HEK293T (cell line): ENCODE data around the gene ZGPAT.

Source experiments
- CTCF ChIA-PET: fragments of 350-600 bp; formaldehyde crosslinking; extraction: SDS; loops from one replicate; lab custom pipeline; 2021; ENCODE audit warnings: antibody characterized with exemption, inconsistent platforms; lab: Yijun Ruan, JAX
- POLR2A ChIA-PET: fragments of 350-600 bp; formaldehyde crosslinking; extraction: SDS; loops from one replicate; lab custom pipeline; 2020; ENCODE audit warnings: antibody characterized with exemption, inconsistent platforms; lab: Yijun Ruan, JAX
- DNase-seq: peaks from one replicate; pipeline ENCODE4 v3.0.0; 2012; ENCODE audit warnings: mixed read lengths; ENCODE audit errors: extremely low spot score
- ARNT ChIP-seq: fragments of 450-650 bp; IDR thresholded peaks from 2 replicates; pipeline ENCODE4 v1.6.1; 2017; ENCODE audit warnings: mild to moderate bottlenecking
- BHLHE40 ChIP-seq: fragments of 450-650 bp; IDR thresholded peaks from 2 replicates; pipeline ENCODE4 v1.6.1; 2016; ENCODE audit warnings: mild to moderate bottlenecking, moderate library complexity, borderline replicate concordance
- CTBP1 ChIP-seq: fragments of 450-650 bp; IDR thresholded peaks from 2 replicates; pipeline ENCODE4 v1.6.1; 2016; ENCODE audit warnings: borderline replicate concordance
- ELF4 ChIP-seq: fragments of 450-650 bp; IDR thresholded peaks from 2 replicates; pipeline ENCODE4 v1.6.1; 2017; ENCODE audit warnings: antibody characterized with exemption
- FOXA1 ChIP-seq: fragments of 450-650 bp; IDR thresholded peaks from 2 replicates; pipeline ENCODE4 v1.6.1; 2016; ENCODE audit warnings: mild to moderate bottlenecking
- FOXK2 ChIP-seq: fragments of 450-650 bp; IDR thresholded peaks from 2 replicates; pipeline ENCODE4 v1.6.1; 2016; ENCODE audit warnings: mild to moderate bottlenecking
- FOXM1 ChIP-seq: fragments of 450-650 bp; IDR thresholded peaks from 2 replicates; pipeline ENCODE4 v1.6.1; 2017; ENCODE audit warnings: mild to moderate bottlenecking, borderline replicate concordance
- HDGF ChIP-seq: fragments of 450-650 bp; IDR thresholded peaks from 2 replicates; pipeline ENCODE4 v1.6.1; 2017; ENCODE audit warnings: antibody characterized with exemption, borderline replicate concordance
- L3MBTL2 ChIP-seq: fragments of 450-650 bp; conservative IDR thresholded peaks from 2 replicates; pipeline ENCODE4 v1.6.1; 2016; ENCODE audit warnings: mild to moderate bottlenecking
- LEF1 ChIP-seq: fragments of 450-650 bp; IDR thresholded peaks from 2 replicates; pipeline ENCODE4 v1.6.1; 2017; ENCODE audit warnings: mild to moderate bottlenecking, borderline replicate concordance
- NFRKB ChIP-seq: fragments of 450-650 bp; IDR thresholded peaks from 2 replicates; pipeline ENCODE4 v1.6.1; 2016; ENCODE audit warnings: mild to moderate bottlenecking, moderate library complexity
- SP1 ChIP-seq: fragments of 450-650 bp; IDR thresholded peaks from 2 replicates; pipeline ENCODE4 v1.6.1; 2017
- SUZ12 ChIP-seq: fragments of 450-650 bp; IDR thresholded peaks from 2 replicates; pipeline ENCODE4 v1.6.1; 2016; ENCODE audit warnings: mild to moderate bottlenecking
- TARDBP ChIP-seq: fragments of 450-650 bp; IDR thresholded peaks from 2 replicates; pipeline ENCODE4 v1.6.1; 2016
- ZNF384 ChIP-seq: fragments of 450-650 bp; IDR thresholded peaks from 2 replicates; pipeline ENCODE4 v1.6.1; 2016
- TF ChIP-seq, protein P1 (sequence below): fragments of 450-650 bp; IDR thresholded peaks from 2 replicates; pipeline ENCODE4 v1.6.1; 2016

The ZGPAT gene

DNA sequence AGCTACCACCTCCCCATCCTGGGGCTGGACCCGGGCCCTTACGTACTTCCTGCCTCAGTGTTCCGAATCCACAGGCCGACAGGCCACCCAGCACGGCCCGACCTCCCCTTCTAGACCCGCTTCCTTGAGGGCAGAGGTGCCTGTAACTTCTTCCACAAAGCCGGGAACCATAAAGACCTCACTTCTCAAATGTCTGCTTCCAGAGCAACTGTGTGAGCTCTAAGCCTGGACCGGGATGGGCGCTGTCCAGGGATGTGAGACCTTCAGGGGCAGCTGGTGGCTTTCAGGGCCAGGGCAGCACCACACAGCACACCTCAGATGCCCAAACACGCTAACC is 41.1 kb downstream of the ZGPAT start:
- CTCF ChIA-PET, result no interaction called here
- POLR2A ChIA-PET, result no interaction called here
- no peak for DNase-seq
- TF ChIP-seq ZNF384 (no peak), L3MBTL2 (no peak), SUZ12 (no peak), SP1 (no peak), NFRKB (no peak), CTBP1 (no peak)

DNA sequence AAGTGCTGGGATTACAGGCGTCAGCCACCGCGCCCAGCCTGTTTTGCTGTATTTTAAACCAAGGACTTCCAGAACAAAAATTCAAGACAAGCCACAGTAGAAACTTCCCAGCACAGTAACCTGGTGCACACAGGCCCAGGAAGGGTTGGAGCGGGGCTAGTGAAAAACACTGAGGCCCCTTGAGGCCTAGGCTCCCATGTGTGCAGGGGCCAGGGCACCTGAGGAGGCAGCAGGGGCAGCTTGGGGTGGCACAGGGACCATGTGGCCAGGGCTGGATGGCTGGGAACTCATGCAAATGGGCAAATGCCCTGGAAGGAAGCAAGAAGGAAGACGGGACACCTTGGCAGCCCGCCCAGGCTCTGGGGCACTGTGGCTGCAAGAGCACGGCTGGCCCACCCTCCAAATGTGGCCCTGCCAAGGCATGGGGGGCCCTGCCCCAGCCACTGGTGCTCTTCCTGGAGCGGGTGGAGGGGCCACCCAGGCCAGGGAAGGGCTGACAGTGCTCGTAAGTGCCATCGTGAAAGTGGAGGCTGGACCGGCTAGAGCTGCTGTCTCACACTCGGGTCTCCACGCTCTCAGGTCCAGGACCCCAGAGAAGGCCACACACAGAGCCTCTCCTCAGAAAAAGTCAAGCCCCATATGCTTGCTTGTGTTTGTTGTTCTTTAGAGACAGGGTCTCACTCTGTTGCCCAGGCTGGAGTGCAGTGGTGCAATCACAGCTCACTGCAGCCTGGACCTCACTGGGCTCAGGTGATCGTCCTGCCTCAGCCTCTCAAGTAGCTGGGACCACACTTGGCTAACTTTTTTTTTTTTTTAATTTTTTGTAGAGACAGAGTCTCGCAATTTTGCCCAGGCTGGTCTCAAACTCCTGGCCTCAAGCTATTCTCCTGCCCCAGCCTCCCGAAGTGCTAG is 42.0 kb downstream of the ZGPAT start:
- CTCF ChIA-PET, result no interaction called here
- POLR2A ChIA-PET, result interaction anchor here (1.9 kb wide), 1 partner anchor 9 kb away, joined by 8 read pairs; no protein-coding TSS in a partner anchor
- TF ChIP-seq FOXA1 (no peak), TARDBP (no peak), LEF1 (no peak), ZNF384 (no peak), NFRKB (no peak), SUZ12 (no peak), SP1 (no peak), L3MBTL2 (no peak), ELF4 (no peak), CTBP1 (no peak), HDGF (no peak), FOXK2 (no peak), ARNT (no peak), FOXM1 (no peak), BHLHE40 (no peak)
- TF ChIP-seq, protein P1, sequence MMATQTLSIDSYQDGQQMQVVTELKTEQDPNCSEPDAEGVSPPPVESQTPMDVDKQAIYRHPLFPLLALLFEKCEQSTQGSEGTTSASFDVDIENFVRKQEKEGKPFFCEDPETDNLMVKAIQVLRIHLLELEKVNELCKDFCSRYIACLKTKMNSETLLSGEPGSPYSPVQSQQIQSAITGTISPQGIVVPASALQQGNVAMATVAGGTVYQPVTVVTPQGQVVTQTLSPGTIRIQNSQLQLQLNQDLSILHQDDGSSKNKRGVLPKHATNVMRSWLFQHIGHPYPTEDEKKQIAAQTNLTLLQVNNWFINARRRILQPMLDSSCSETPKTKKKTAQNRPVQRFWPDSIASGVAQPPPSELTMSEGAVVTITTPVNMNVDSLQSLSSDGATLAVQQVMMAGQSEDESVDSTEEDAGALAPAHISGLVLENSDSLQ, result no peak
- DNase-seq, result no peak

DNA sequence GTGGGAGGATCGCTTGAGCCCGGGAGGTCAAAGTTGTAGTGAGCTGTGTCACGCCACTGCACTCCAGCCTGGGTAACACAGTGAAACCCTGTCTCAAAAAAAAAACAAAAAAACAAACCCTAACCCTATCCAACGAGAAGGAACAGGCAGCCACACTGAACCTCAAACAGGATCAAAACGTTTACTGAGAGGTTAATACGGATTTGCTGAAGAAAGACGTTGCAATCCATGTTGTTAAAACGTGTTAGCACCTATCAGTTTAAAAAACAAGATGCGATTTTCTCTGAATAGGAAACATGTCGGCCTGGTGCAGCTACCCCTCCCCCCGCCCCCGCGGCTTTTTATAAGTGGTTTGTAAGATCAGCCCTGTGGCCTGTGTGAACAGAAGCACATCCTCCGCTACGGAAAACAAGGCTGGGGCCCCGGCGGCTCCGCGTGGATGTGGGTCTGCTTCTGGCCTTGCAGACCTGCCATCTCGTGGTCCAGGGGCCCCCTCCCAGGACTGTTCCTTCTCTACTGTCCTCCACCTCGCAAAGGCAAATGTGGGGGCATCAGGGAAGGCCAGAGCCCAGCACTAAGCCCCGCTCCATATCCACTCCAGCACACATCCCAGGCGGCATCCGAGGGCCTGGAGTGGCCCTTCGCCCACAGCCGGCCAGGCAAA is 43.1 kb downstream of the ZGPAT start:
- TF ChIP-seq ARNT, result no peak
- no peak for TF ChIP-seq HDGF
- TF ChIP-seq NFRKB, result no peak
- no peak for TF ChIP-seq ELF4
- no peak for TF ChIP-seq LEF1
- TF ChIP-seq ZNF384, result no peak
- TF ChIP-seq BHLHE40, result no peak
- TF ChIP-seq FOXM1, result no peak
- TF ChIP-seq, protein P1, result no peak
- no peak for TF ChIP-seq CTBP1
- CTCF ChIA-PET, result no interaction called here
- no peak for DNase-seq
- POLR2A ChIA-PET, result interaction anchor here (1.9 kb wide), 1 partner anchor 10 kb away, joined by 8 read pairs; no protein-coding TSS in a partner anchor

DNA sequence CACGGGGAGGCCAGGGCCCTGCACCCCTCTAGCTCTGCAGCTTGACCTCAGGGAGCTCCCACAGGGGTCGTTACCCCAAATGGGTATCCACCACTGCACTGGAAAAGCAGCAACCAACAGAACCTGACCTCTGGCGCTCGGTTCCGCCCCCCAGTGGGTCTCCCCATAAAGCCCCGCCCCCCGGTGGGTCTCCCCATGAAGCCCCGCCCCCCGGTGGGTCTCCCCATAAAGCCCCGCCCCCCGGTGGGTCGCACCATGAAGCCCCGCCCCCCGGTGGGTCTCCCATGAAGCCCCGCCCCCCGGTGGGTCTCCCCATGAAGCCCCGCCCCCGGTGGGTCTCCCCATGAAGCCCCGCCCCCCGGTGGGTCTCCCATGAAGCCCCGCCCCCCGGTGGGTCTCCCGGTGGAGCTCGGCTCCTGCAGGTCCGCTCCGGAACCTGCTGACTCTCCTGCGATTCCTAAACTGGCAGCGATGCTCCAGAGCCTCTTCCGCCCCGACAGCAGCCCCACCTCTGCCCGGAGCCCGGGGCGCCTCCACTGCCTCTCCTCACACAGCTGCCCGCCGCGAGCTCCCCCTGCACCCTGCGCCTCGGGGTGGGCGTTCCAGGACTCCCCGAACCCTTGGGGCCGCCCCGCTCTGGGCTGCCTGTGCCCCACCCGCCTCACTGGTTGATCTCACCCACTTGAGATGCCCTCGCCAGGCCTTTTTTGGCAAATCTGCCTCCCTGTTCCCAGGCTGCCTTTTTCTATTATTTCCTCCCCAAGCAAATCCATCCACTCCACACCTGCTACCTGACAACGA is 43.8 kb downstream of the ZGPAT start:
- CTCF ChIA-PET, result no interaction called here
- POLR2A ChIA-PET, result interaction anchor here (1.9 kb wide), 1 partner anchor 11 kb away, joined by 8 read pairs; no protein-coding TSS in a partner anchor
- DNase-seq, result no peak
- no peak for TF ChIP-seq FOXK2
- TF ChIP-seq FOXA1, result no peak
- no peak for TF ChIP-seq FOXM1
- no peak for TF ChIP-seq ELF4
- no peak for TF ChIP-seq TARDBP
- no peak for TF ChIP-seq ZNF384
- no peak for TF ChIP-seq BHLHE40
- TF ChIP-seq NFRKB, result no peak
- no peak for TF ChIP-seq HDGF
- no peak for TF ChIP-seq SUZ12
- TF ChIP-seq ARNT, result no peak
- no peak for TF ChIP-seq LEF1
- TF ChIP-seq, protein P1, result no peak
- TF ChIP-seq CTBP1, result no peak
- TF ChIP-seq SP1, result no peak
- TF ChIP-seq L3MBTL2, result no peak

DNA sequence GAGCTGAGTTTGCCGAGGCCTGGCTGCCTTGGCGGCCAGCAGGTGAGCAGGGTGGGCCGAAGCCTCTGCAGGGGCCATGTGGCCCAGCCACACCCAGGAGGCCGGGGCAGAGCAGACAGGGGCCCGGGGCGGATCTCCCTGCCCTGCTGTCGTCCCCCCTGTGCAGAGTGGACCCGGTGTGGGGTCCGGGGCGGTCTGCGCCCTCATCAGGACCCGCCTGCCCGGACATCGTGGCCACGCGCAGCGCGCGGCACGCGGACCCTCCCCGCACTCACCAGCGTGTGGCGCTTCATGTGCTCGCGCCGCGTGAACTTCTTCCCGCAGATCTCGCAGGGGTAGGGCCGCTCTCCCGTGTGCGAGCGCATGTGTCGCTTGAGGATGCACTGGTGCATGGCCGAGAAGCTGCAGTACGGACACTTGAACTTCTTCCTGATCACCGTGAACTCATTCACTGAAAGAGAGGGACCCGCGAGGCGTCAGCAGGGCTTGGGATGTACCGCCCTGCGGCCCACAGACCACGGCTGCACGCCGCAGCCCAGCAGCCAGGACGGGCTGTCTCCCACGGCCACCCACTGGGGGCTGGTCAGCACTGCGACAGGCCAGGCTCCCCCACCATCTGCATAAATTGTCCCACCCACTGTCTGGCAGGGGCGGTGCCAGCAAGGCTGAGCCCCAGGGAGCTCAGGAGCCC is 44.7 kb downstream of the ZGPAT start:
- DNase-seq, result no peak
- POLR2A ChIA-PET, result no interaction called here
- CTCF ChIA-PET, result no interaction called here
- no peak for TF ChIP-seq FOXK2
